GM12801 (cell line): Measurements from ENCODE around the gene PIEZO1.

ENCODE experiments used
- CTCF ChIP-seq: IDR thresholded peaks from one replicate; pipeline ENCODE4 v1.5.1; 2011; ENCODE audit warnings: control low read depth; ENCODE audit not compliant: insufficient read length; ENCODE audit errors: extremely low read depth

PIEZO1 gene

GRCh38 chr16:88695753-88696152, 89.3 kb downstream of the PIEZO1 start:
- TF ChIP-seq CTCF: no peak

GRCh38 chr16:88695218-88695617, 89.8 kb downstream of the PIEZO1 start:
- no peak for TF ChIP-seq CTCF

- no peak for TF ChIP-seq CTCF
Measured at GRCh38 chr16:88694221-88695087, 90.6 kb downstream of the PIEZO1 start.

- no peak for TF ChIP-seq CTCF
Measured at GRCh38 chr16:88693420-88694177, 91.4 kb downstream of the PIEZO1 start.

- no peak for TF ChIP-seq CTCF
Measured at GRCh38 chr16:88692861-88693260, 92.2 kb downstream of the PIEZO1 start.

GRCh38 chr16:88691924-88692560, 93.0 kb downstream of the PIEZO1 start:
- TF ChIP-seq CTCF: no peak

- no peak for TF ChIP-seq CTCF
Measured at GRCh38 chr16:88691129-88691813, 93.7 kb downstream of the PIEZO1 start.
